Vagina (tissue), 2 donors: ENCODE data around the gene QPCTL.

Source experiments
- CTCF ChIP-seq, 3 experiments: fragments of 450-650 bp in 2 of 3; fragments of 200-600 bp in 1 of 3; sonication (generic) in 1 of 3; IDR thresholded peaks; one replicate each; pipeline ENCODE4 v1.5.1; 2017 to 2019; ENCODE audit warnings: antibody characterized with exemption in 3 of 3, mild to moderate bottlenecking in 2 of 3, moderate library complexity in 2 of 3
- POLR2AphosphoS5 ChIP-seq, 2 donors: sonication (generic); formaldehyde crosslinking; IDR thresholded peaks; one replicate each; pipeline ENCODE4 v1.9.0; 2017; ENCODE audit warnings: antibody characterized with exemption in 2 of 2, mild to moderate bottlenecking in 2 of 2, low read depth in 1 of 2; ENCODE audit not compliant: insufficient read depth in 1 of 2

- TF ChIP-seq CTCF (IDR thresholded peaks at IDR 0.05) (no peak), POLR2AphosphoS5 (IDR thresholded peaks at IDR 0.05; ENCODE audit: insufficient read depth in 1 of 2, low read depth in 1 of 2) (no peak)
These were observed 17.5 kb upstream of the QPCTL start for GRCh38 chr19:45674946-45675345.
